ENCODE results near the gene TMC6. TPM values are rescaled to one million over a fixed set of nuclear protein-coding genes. Genes with fewer than 3 reads are reported as not detected.

The TMC6 gene
- total and polyA plus RNA-seq, 12 donors: 2.5 to 79.0 (median 19.1) TPM

GRCh38 chr17:78121801-78122215, 6.7 kb downstream of the TMC6 start:
- H3K36me3 ChIP-seq (replicated peaks in 1 of 2): no peaks in the 10 kb centered on the region
- peaks cover 4 to 14% of the 10 kb centered on the region in 2 donors for H3K4me1 ChIP-seq (replicated peaks in 1 of 2)
- no peak overlapping the region for H3K27ac ChIP-seq
- intact Hi-C loops (cut with DNase I): no loop called here
- WGBS, 4 donors: 71 to 100% (median 77%) methylated on average over 2 to 11 of the region's 11 CpGs
- no peaks in the 10 kb centered on the region for H3K9me3 ChIP-seq (replicated peaks in 1 of 3)
- TF ChIP-seq CTCF (IDR thresholded peaks at IDR 0.05) (no peak), POLR2A (IDR thresholded peaks at IDR 0.05) (no peak)
- no peak for DNase-seq
- H3K27me3 ChIP-seq: no peaks in the 10 kb centered on the region
- no peak overlapping the region for H3K4me3 ChIP-seq

- TF ChIP-seq CTCF (IDR thresholded peaks at IDR 0.05) (no peak), POLR2A (IDR thresholded peaks at IDR 0.05) (no peak)
- H3K27me3 ChIP-seq: no peaks in the 10 kb centered on the region
- no peak for DNase-seq
- H3K4me3 ChIP-seq: no peak overlapping the region
- no peaks in the 10 kb centered on the region for H3K9me3 ChIP-seq (replicated peaks in 1 of 3)
- H3K4me1 ChIP-seq (replicated peaks in 1 of 2): peaks cover 4 to 14% of the 10 kb centered on the region in 2 donors
- WGBS, 4 donors: 81 to 89% (median 84%) methylated on average over 20 to 35 of the region's 35 CpGs
- no peaks in the 10 kb centered on the region for H3K36me3 ChIP-seq (replicated peaks in 1 of 2)
- no peak overlapping the region for H3K27ac ChIP-seq
- intact Hi-C loops (cut with DNase I): no loop called here
Observed at GRCh38 chr17:78120971-78121800, 7.4 kb downstream of the TMC6 start.

- no peaks in the 10 kb centered on the region for H3K9me3 ChIP-seq (replicated peaks in 1 of 3)
- no peaks in the 10 kb centered on the region for H3K27me3 ChIP-seq
- H3K36me3 ChIP-seq (replicated peaks in 1 of 2): no peaks in the 10 kb centered on the region
- no peak for DNase-seq
- no peak overlapping the region for H3K27ac ChIP-seq
- H3K4me3 ChIP-seq: no peak overlapping the region
- WGBS, 4 donors: 95 to 99% (median 97%) methylated on average over 9 to 13 of the region's 13 CpGs
- H3K4me1 ChIP-seq (replicated peaks in 1 of 2): peaks cover 0 to 8% of the 10 kb centered on the region in 2 donors
- TF ChIP-seq POLR2A (IDR thresholded peaks at IDR 0.05) (no peak), CTCF (IDR thresholded peaks at IDR 0.05) (no peak)
- intact Hi-C loops (cut with DNase I): no loop called here
Observed at GRCh38 chr17:78120537-78120936, 8.0 kb downstream of the TMC6 start.

GRCh38 chr17:78118801-78119241, 9.7 kb downstream of the TMC6 start:
- intact Hi-C loops (cut with DNase I): no loop called here
- Histone ChIP-seq H3K36me3 (replicated peaks in 1 of 2) (no peaks in the 10 kb centered on the region), H3K4me3 (no peak overlapping the region), H3K4me1 (replicated peaks in 1 of 2) (no peaks in the 10 kb centered on the region), H3K9me3 (replicated peaks in 1 of 3) (no peaks in the 10 kb centered on the region), H3K27ac (no peak overlapping the region), H3K27me3 (peaks cover 2% of the 10 kb centered on the region)
- DNase-seq: no peak
- TF ChIP-seq CTCF (IDR thresholded peaks at IDR 0.05): no peak
- no peak for TF ChIP-seq POLR2A (IDR thresholded peaks at IDR 0.05)
- WGBS, 4 donors: 54 to 86% (median 79%) methylated on average over 3 to 14 of the region's 14 CpGs; no CpG with 5 or more reads in 1 of the 4 donors

Data from adrenal gland (tissue), 12 donors.